ENCODE results near the gene NFU1.
"Not testable (repeated sequence)": the region's sequence is repeated elsewhere in the genome, so short reads cannot be mapped to it uniquely, and the experiment has no call there.

NFU1 gene

GRCh38 chr2:69449906-69450305 is 12.7 kb upstream of the NFU1 start:
- DNase-seq, result peak; percentile 69

- not testable (repeated sequence) for DNase-seq
Observed at GRCh38 chr2:69443673-69444072, 6.4 kb upstream of the NFU1 start.

GRCh38 chr2:69439499-69439898 is 2.3 kb upstream of the NFU1 start:
- not testable (repeated sequence) for DNase-seq

GRCh38 chr2:69438580-69438979 is 1.3 kb upstream of the NFU1 start:
- no peak for DNase-seq

GRCh38 chr2:69437751-69438154 is 518 bp upstream of the NFU1 start:
- no peak for DNase-seq

- no peak for DNase-seq
Observed at GRCh38 chr2:69436596-69436937, 668 bp downstream of the NFU1 start.

- no peak for DNase-seq
Observed at GRCh38 chr2:69434753-69435152, 2.5 kb downstream of the NFU1 start.

GRCh38 chr2:69429491-69430183 is 7.6 kb downstream of the NFU1 start:
- DNase-seq, result no peak

- DNase-seq, result no peak
Observed at GRCh38 chr2:69428981-69429380, 8.3 kb downstream of the NFU1 start.

GRCh38 chr2:69424419-69424818 is 12.8 kb downstream of the NFU1 start:
- DNase-seq, result no peak

- DNase-seq, result no peak
Observed at GRCh38 chr2:69422198-69422597, 15.0 kb downstream of the NFU1 start.

GRCh38 chr2:69419111-69419510 is 18.1 kb downstream of the NFU1 start:
- DNase-seq, result not testable (repeated sequence)

- DNase-seq, result no peak
Observed at GRCh38 chr2:69416147-69416546, 21.1 kb downstream of the NFU1 start.

GRCh38 chr2:69411120-69411519 is 26.1 kb downstream of the NFU1 start:
- no peak for DNase-seq

GRCh38 chr2:69405306-69405705 is 31.9 kb downstream of the NFU1 start:
- no peak for DNase-seq

GRCh38 chr2:69400121-69400520 is 37.1 kb downstream of the NFU1 start:
- no peak for DNase-seq

GRCh38 chr2:69397234-69397633 is 40.0 kb downstream of the NFU1 start:
- DNase-seq, result no peak

- DNase-seq, result no peak
Observed at GRCh38 chr2:69395866-69396265, 41.4 kb downstream of the NFU1 start.

- no peak for DNase-seq
Observed at GRCh38 chr2:69393963-69394362, 43.3 kb downstream of the NFU1 start.

GRCh38 chr2:69390471-69390870 is 46.8 kb downstream of the NFU1 start:
- peak; percentile 38 for DNase-seq

GRCh38 chr2:69390001-69390400 is 47.2 kb downstream of the NFU1 start:
- DNase-seq, result peak; percentile 9

- DNase-seq, result no peak
Observed at GRCh38 chr2:69389271-69389670, 48.0 kb downstream of the NFU1 start.

GRCh38 chr2:69387770-69388481 is 49.3 kb downstream of the NFU1 start:
- DNase-seq, result peak; percentile 52
